DOHH2 (cell line): ENCODE results near the gene ZDHHC24.

Source experiments
- H3F3A ChIP-seq: fragments of 200-600 bp; sonication (generic), shearing (Covaris generic); 2 replicates; pipeline ENCODE4 v1.6.0; 2016; ENCODE audit warnings: antibody characterized with exemption, mild to moderate bottlenecking; ENCODE audit not compliant: control insufficient read depth, insufficient read depth
- H3K27ac ChIP-seq: fragments of 200-600 bp; sonication (generic); 2 replicates; pipeline ENCODE4 v1.5.1; 2014; ENCODE audit warnings: low read depth, mild to moderate bottlenecking, low read length, moderate library complexity
- H3K27me3 ChIP-seq: fragments of 200-600 bp; sonication (generic); 2 replicates; pipeline ENCODE4 v1.6.1; 2014; ENCODE audit warnings: mild to moderate bottlenecking, low read length, mixed read lengths; ENCODE audit not compliant: control insufficient read depth
- H3K36me3 ChIP-seq: fragments of 200-600 bp; sonication (generic); 2 replicates; pipeline ENCODE4 v1.6.1; 2014; ENCODE audit warnings: mild to moderate bottlenecking, low read length, moderate library complexity, mixed read lengths; ENCODE audit not compliant: control insufficient read depth
- H3K4me1 ChIP-seq: fragments of 200-600 bp; sonication (generic); 2 replicates; pipeline ENCODE4 v1.6.1; 2014; ENCODE audit warnings: mild to moderate bottlenecking, low read length, mixed read lengths; ENCODE audit not compliant: control insufficient read depth
- H3K4me2 ChIP-seq: fragments of 200-600 bp; sonication (generic); 2 replicates; pipeline ENCODE4 v1.6.0; 2014; ENCODE audit warnings: mild to moderate bottlenecking, low read length, moderate library complexity
- H3K4me3 ChIP-seq: fragments of 200-600 bp; sonication (generic); 2 replicates; pipeline ENCODE4 v1.5.1; 2014; ENCODE audit warnings: mild to moderate bottlenecking, low read length, mixed read lengths
- H3K79me2 ChIP-seq: fragments of 200-600 bp; sonication (generic); 2 replicates; pipeline ENCODE4 v1.6.1; 2014; ENCODE audit warnings: mild to moderate bottlenecking, low read length, mixed read lengths; ENCODE audit not compliant: control insufficient read depth
- H3K9me2 ChIP-seq: fragments of 200-600 bp; sonication (generic); replicated peaks from 2 replicates; pipeline ENCODE4 v1.6.1; 2014; ENCODE audit warnings: mild to moderate bottlenecking, low read length, mixed read lengths; ENCODE audit not compliant: control insufficient read depth
- H3K9me3 ChIP-seq: fragments of 200-600 bp; sonication (generic); 2 replicates; pipeline ENCODE4 v1.6.1; 2014; ENCODE audit warnings: antibody characterized with exemption, low read length, mixed read lengths; ENCODE audit not compliant: control insufficient read depth, insufficient read depth
- H4K20me1 ChIP-seq: fragments of 200-600 bp; sonication (generic); 2 replicates; pipeline ENCODE4 v1.6.0; 2014; ENCODE audit warnings: low read depth, mild to moderate bottlenecking, antibody characterized with exemption, low read length, moderate library complexity; ENCODE audit not compliant: control insufficient read depth, insufficient read depth
- CTCF ChIP-seq: fragments of 200-600 bp; sonication (generic); IDR thresholded peaks from one replicate; pipeline ENCODE4 v1.5.1; 2014; ENCODE audit warnings: antibody characterized with exemption, mild to moderate bottlenecking, low read depth, low read length; ENCODE audit not compliant: poor library complexity, severe bottlenecking
- EZH2phosphoT487 ChIP-seq: fragments of 200-600 bp; sonication (generic); IDR thresholded peaks from 2 replicates; pipeline ENCODE4 v1.6.1; 2017; ENCODE audit warnings: borderline replicate concordance, mild to moderate bottlenecking, antibody characterized with exemption, low read length, moderate library complexity, mixed read lengths

ZDHHC24 gene

GRCh38 chr11:66471142-66471541, 74.7 kb downstream of the ZDHHC24 start:
- no peak overlapping the region for H3K4me2 ChIP-seq
- H3K9me3 ChIP-seq = no peaks in the 10 kb centered on the region
- H3F3A ChIP-seq = no peaks in the 10 kb centered on the region
- no peaks in the 10 kb centered on the region for H3K79me2 ChIP-seq
- no peaks in the 10 kb centered on the region for H3K27me3 ChIP-seq
- peaks cover 3% of the 10 kb centered on the region; the same call in 1 of the 2 replicates for H3K36me3 ChIP-seq
- H3K4me3 ChIP-seq = no peak overlapping the region
- peaks cover 11% of the 10 kb centered on the region for H3K4me1 ChIP-seq
- no peaks in the 10 kb centered on the region for H3K9me2 ChIP-seq
- TF ChIP-seq EZH2phosphoT487 (no peak), CTCF (no peak)
- H4K20me1 ChIP-seq = no peaks in the 10 kb centered on the region
- H3K27ac ChIP-seq = no peak overlapping the region
